ENCODE data around the gene WFIKKN1.

DNA sequence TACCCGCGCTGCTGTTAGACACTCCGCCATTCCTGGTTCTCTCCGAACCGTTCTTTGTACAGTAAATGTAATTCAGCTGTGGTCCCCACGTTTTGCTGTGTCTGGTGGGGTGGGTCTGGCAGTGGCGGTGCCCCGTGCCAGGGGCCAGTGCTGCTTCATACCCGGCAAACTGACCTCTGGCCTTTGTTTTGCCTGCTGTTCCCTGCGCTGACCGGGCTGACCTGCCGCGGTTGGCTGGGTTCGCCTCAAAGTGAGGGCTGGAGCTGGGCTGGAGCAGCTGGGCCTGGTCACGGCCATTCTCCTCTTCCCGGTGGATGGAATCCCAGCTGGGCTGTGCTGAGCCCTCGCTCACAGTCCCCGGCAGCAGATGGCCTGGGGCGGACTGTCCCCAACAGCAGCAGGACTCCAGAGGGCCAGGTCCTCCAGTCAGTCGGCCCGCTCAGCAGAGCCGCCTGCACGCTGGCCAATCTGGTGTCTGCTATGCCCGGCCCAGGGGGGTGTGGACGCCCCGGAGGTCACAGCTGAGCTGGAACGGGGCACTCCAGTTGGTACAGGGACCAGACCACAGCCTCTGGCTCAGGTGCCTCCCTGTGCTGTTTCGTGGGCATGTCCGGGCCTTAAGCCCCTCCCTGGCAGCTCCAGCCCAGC is 1.5 kb upstream of the WFIKKN1 start:
- TF ChIP-seq POLR2A (IDR thresholded peaks at IDR 0.05; ENCODE audit: low read length) (no peak), GATA1 (IDR thresholded peaks at IDR 0.05; ENCODE audit: low read depth, low read length) (no peak)
